GOT3 (cell line): Measurements from ENCODE around the gene DDX39B.
A peak's percentile ranks its signal among the peaks of the same experiment; 100 is the strongest.
"Not testable (repeated sequence)": the region's sequence is repeated elsewhere in the genome, so short reads cannot be mapped to it uniquely, and the experiment has no call there.

Experiments
- DNase-seq: peaks from one replicate; lab custom pipeline; 2025; ENCODE audit warnings: mixed read lengths; lab: John Stamatoyannopoulos, UW

Gene DDX39B

GRCh38 chr6:31528821-31529328, 12.9 kb downstream of the DDX39B start, which contains the start of gene MCCD1:
TSS of gene MCCD1 (plus strand) at chr6:31528962. CDS start at chr6:31529015, 53 bp downstream.
- DNase-seq = no peak

- no peak for DNase-seq
Measured at GRCh38 chr6:31528307-31528777, 13.5 kb downstream of the DDX39B start.

GRCh38 chr6:31525932-31526591, 15.7 kb downstream of the DDX39B start:
- no peak for DNase-seq

- no peak for DNase-seq
Measured at GRCh38 chr6:31525553-31525931, 16.3 kb downstream of the DDX39B start.

GRCh38 chr6:31521835-31522234, 20.0 kb downstream of the DDX39B start:
- DNase-seq = no peak

- DNase-seq = no peak
Measured at GRCh38 chr6:31513456-31514165, 28.2 kb downstream of the DDX39B start.

GRCh38 chr6:31510007-31510406, 31.8 kb downstream of the DDX39B start:
- no peak for DNase-seq

GRCh38 chr6:31509036-31509435, 32.8 kb downstream of the DDX39B start:
- DNase-seq = not testable (repeated sequence)

- no peak for DNase-seq
Measured at GRCh38 chr6:31502586-31502985, 39.2 kb downstream of the DDX39B start.

GRCh38 chr6:31499648-31500047, 42.2 kb downstream of the DDX39B start:
- DNase-seq = not testable (repeated sequence)

GRCh38 chr6:31498748-31499147, 43.1 kb downstream of the DDX39B start:
- no peak for DNase-seq

GRCh38 chr6:31497531-31498476, 44.0 kb downstream of the DDX39B start, which contains the start of gene MICB:
TSS of gene MICB (plus strand) at chr6:31498145. CDS start at chr6:31498194, 49 bp downstream.
- no peak for DNase-seq

GRCh38 chr6:31496826-31497225, 45.0 kb downstream of the DDX39B start:
- not testable (repeated sequence) for DNase-seq

GRCh38 chr6:31495580-31495979, 46.2 kb downstream of the DDX39B start:
- no peak for DNase-seq

- DNase-seq = peak; percentile 37
Measured at GRCh38 chr6:31493875-31494694, 47.7 kb downstream of the DDX39B start.

GRCh38 chr6:31493550-31493874, 48.3 kb downstream of the DDX39B start:
- not testable (repeated sequence) for DNase-seq

- DNase-seq = no peak
Measured at GRCh38 chr6:31490115-31490873, 51.5 kb downstream of the DDX39B start.

- DNase-seq = no peak
Measured at GRCh38 chr6:31489086-31489485, 52.7 kb downstream of the DDX39B start.

GRCh38 chr6:31487674-31488073, 54.1 kb downstream of the DDX39B start:
- not testable (repeated sequence) for DNase-seq
